Activated naive CD4-positive, alpha-beta T cell treated with Interleukin-2 at 50 U/mL for 16 hours (primary cell): ENCODE measurements around the gene DIS3L2.
"Not testable (repeated sequence)": the region's sequence is repeated elsewhere in the genome, so short reads cannot be mapped to it uniquely, and the experiment has no call there.

ENCODE experiments used
- DNase-seq: peaks from one replicate; pipeline ENCODE4 v3.0.0-alpha.2; 2020

The DIS3L2 gene

GRCh38 chr2:232018181-232018580 lies 56.7 kb downstream of the DIS3L2 start:
- DNase-seq = no peak

- no peak for DNase-seq
Measured at GRCh38 chr2:232022718-232023117, 61.2 kb downstream of the DIS3L2 start.

GRCh38 chr2:232023426-232023825 lies 61.9 kb downstream of the DIS3L2 start:
- DNase-seq = no peak

GRCh38 chr2:232024457-232024856 lies 62.9 kb downstream of the DIS3L2 start:
- no peak for DNase-seq

GRCh38 chr2:232026910-232027309 lies 65.4 kb downstream of the DIS3L2 start:
- no peak for DNase-seq

GRCh38 chr2:232027530-232027929 lies 66.0 kb downstream of the DIS3L2 start:
- no peak for DNase-seq

- DNase-seq = no peak
Measured at GRCh38 chr2:232028071-232028470, 66.6 kb downstream of the DIS3L2 start.

- DNase-seq = no peak
Measured at GRCh38 chr2:232028631-232029030, 67.1 kb downstream of the DIS3L2 start.

- DNase-seq = no peak
Measured at GRCh38 chr2:232029346-232029745, 67.8 kb downstream of the DIS3L2 start.

GRCh38 chr2:232030229-232030628 lies 68.7 kb downstream of the DIS3L2 start:
- DNase-seq = no peak

- DNase-seq = not testable (repeated sequence)
Measured at GRCh38 chr2:232035292-232035691, 73.8 kb downstream of the DIS3L2 start.

GRCh38 chr2:232036876-232037275 lies 75.4 kb downstream of the DIS3L2 start:
- DNase-seq = not testable (repeated sequence)

- no peak for DNase-seq
Measured at GRCh38 chr2:232038251-232038880, 76.9 kb downstream of the DIS3L2 start.

GRCh38 chr2:232038881-232039485 lies 77.5 kb downstream of the DIS3L2 start:
- DNase-seq = no peak

- no peak for DNase-seq
Measured at GRCh38 chr2:232042911-232043574, 81.5 kb downstream of the DIS3L2 start.

GRCh38 chr2:232043966-232044365 lies 82.5 kb downstream of the DIS3L2 start:
- no peak for DNase-seq

GRCh38 chr2:232049350-232049749 lies 87.8 kb downstream of the DIS3L2 start:
- no peak for DNase-seq

- no peak for DNase-seq
Measured at GRCh38 chr2:232052591-232052990, 91.1 kb downstream of the DIS3L2 start.

- no peak for DNase-seq
Measured at GRCh38 chr2:232053777-232054176, 92.3 kb downstream of the DIS3L2 start.

- no peak for DNase-seq
Measured at GRCh38 chr2:232058063-232058877, 96.8 kb downstream of the DIS3L2 start.

GRCh38 chr2:232058931-232059330 lies 97.4 kb downstream of the DIS3L2 start:
- no peak for DNase-seq

- DNase-seq = no peak
Measured at GRCh38 chr2:232061265-232061664, 99.8 kb downstream of the DIS3L2 start.

GRCh38 chr2:232073026-232073425 lies 111.5 kb downstream of the DIS3L2 start:
- DNase-seq = no peak

GRCh38 chr2:232073699-232074098 lies 112.2 kb downstream of the DIS3L2 start:
- no peak for DNase-seq
